VCaP (cell line): ENCODE measurements around the gene HOXB7.
A peak's percentile ranks its signal among the peaks of the same experiment; 100 is the strongest.

ENCODE experiments used
- H3K27ac ChIP-seq: fragments of 450-650 bp; 2 replicates; pipeline ENCODE4 v1.5.1; 2017
- TF ChIP-seq, protein P1 (sequence below): fragments of 450-650 bp; conservative IDR thresholded peaks from 2 replicates; pipeline ENCODE4 v1.5.1; 2017; ENCODE audit warnings: mild to moderate bottlenecking, moderate library complexity

Gene HOXB7

DNA sequence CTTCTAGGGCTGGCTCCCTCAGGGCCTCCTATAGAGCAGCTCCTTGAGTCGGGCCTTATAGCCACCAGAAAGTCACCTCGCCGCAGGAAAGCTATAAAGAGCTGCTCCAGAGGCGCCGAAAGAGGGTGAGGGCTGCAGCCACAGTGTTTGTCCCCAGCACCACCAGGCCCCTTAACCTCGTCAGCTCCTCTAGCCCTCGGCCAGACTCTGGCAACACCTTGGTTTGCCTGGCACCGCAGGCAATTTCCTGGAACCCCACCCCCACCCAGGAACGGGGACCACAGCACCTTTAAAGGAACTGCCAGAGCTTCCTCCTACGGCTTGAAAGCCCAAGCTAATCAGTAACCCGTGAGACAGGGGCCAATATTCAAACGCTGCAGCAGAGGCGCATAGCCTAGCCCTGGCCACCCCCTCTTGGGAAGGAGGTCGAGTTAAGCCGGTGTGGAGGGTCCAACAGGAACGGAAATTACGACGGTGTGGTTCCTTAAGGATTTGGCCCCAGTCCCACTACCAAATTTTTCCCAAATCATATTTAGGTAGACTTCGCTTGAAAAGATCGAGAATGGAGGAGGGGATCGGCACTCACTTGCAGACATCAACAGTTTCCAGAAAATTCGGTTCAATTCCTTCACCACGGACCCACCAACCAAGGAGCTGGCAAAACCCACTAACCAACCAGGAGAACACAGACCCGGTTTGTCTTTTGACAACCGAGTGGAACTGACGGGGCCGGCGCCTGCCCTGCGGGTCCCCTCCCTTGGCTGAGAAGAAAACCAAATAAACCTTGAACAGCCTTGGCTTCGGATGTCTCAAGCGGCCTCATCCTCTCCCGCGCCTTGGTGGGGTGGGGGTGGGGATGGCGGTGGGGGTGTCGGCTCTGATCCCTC lies 9.0 kb downstream of the HOXB7 start:
- TF ChIP-seq, protein P1, sequence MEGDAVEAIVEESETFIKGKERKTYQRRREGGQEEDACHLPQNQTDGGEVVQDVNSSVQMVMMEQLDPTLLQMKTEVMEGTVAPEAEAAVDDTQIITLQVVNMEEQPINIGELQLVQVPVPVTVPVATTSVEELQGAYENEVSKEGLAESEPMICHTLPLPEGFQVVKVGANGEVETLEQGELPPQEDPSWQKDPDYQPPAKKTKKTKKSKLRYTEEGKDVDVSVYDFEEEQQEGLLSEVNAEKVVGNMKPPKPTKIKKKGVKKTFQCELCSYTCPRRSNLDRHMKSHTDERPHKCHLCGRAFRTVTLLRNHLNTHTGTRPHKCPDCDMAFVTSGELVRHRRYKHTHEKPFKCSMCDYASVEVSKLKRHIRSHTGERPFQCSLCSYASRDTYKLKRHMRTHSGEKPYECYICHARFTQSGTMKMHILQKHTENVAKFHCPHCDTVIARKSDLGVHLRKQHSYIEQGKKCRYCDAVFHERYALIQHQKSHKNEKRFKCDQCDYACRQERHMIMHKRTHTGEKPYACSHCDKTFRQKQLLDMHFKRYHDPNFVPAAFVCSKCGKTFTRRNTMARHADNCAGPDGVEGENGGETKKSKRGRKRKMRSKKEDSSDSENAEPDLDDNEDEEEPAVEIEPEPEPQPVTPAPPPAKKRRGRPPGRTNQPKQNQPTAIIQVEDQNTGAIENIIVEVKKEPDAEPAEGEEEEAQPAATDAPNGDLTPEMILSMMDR = no peak
- no peak overlapping the region for H3K27ac ChIP-seq

DNA sequence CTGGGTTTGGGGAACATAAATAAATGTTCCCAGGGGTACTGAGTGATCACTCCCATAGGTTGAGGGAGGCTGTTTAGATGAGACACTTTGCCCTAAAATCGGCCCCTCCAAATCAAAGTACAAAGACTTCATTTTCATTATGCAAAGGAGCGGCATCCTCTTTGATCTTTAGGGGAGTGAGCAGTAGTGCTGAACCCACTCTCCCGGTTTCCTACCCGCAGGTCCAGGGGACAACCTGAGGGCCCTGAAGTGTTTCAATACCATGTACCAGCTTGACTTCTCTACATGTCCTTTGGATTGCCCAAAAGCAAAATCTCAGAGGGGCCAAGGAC lies 9.6 kb downstream of the HOXB7 start:
- no peak overlapping the region for H3K27ac ChIP-seq
- TF ChIP-seq, protein P1 = no peak

DNA sequence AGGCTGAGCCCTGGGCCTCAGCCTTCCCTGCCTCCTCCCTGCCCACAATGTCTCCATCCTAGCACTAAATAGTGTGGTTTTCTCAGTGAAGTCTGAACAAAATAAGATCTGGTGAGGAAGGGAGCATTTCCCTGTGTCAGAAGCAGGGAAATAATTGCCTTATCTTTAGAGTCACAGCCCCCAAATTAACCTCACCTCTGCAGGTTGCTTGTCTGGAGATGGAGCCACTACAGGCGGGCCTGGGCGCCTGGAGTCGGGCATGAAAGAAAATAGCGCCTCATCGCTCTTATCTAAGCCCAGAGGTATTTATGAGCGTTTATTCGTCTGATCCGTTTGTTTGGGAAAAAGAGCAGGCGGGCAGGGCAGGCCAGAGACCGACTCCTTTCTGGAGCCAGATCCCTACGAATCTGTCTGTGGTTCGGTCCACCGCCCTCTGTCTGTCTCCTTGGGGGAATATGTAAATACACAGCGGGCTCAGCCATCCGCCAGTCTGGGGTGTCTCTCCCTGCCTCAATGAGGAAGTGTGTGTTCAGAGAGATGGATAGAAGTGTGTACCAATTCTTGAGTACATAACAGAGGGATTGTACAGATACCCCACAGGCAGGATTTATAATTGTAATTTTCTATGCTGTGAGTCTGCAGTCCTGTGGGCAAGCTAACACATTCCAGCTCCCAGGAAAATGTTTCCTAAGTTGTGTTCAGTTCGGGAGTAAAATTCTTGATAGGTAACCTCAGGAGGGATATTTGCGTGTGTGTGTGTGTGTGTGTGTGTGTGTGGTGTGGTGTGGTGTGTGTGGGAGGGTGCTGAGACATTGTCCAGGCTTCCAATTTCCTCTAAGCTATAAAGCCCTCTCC lies 10.3 kb downstream of the HOXB7 start:
- no peak overlapping the region for H3K27ac ChIP-seq
- TF ChIP-seq, protein P1 = no peak

DNA sequence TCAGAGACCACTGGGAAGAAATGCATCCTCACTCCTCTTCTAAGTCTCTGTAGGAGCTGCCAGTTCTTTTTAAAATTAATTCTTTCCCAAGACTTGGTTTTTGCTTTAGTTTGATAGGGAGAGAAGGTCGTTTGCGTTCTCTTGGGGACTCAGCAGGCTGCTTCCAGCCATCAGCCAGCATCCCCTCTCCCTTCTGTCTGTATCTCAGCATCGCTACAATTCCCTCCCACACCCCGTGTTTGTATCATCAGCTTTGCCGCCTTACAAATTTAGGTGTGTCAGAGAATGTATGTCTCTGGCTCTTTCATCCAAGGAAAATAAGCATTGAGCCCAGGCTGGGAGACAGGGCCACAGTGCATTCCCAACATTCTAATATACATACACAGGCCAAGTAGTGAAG lies 11.5 kb downstream of the HOXB7 start:
- no peak overlapping the region for H3K27ac ChIP-seq
- TF ChIP-seq, protein P1 = no peak

DNA sequence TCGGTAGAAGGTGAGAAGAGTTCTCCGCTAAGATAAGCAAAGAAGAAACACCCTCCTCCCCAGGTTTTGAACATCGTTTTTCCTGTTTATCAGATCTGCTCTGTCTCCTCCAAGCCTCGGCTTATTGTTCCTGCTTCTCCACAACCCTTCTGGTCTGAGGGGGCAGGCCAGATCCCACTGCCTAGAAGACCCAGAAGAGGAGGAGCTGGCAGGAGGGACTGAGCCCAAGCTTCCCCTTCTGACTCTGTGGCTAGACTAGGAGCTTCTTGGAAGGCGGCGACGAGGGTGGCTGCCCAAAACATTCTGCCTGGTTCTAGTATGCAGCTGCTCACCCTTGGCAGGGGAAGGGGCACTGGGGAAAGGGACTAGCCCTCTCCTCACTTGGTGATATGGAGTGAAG lies 12.1 kb downstream of the HOXB7 start:
- no peak overlapping the region for H3K27ac ChIP-seq

DNA sequence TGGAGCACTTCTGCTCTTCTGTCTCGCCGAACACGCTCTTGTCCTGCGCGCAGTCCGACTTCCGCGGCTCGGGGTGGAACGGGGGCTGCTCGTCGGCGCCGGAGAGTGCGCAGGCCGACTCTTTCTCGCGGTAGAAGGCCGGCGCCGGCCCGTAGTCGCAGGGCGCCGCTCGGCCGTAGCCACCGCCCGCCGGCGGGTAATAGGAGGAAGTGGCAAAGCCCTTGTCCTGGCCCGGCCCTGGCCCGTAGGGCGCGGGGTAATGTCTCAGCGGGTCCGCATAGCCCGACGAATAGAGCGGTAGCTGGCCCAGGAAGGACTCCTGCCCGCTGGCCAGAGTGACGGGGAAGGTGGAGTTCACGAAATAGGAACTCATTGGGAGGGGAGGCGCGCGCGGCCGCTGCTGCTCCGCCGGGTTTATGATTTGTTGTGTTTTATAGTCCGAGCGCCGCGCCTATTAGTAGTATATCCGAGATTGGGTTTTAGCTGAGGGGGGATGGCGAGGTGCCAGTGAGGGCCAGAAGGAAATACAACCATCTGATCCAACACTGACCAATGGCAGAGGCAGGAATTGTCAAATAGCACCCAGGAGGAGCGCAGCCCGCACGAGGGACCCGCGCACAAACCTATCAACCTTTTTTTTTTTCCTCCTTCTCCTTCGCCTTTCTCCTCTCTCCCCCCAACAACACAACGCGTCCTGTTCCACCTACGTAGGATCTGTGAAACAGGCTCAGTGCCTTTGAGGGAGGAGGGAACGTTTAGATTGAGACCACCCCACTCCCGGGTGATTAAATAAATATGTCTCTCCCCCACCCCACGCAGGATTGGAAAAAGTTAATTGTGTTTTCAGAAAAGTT lies 12.8 kb downstream of the HOXB7 start:
- TF ChIP-seq, protein P1 = no peak
- peak overlapping the region; percentile 45; the same call in 1 of the 2 replicates for H3K27ac ChIP-seq

More for the DNA sequence above, 12.1 kb downstream of the HOXB7 start:
- TF ChIP-seq, protein P1 = no peak

DNA sequence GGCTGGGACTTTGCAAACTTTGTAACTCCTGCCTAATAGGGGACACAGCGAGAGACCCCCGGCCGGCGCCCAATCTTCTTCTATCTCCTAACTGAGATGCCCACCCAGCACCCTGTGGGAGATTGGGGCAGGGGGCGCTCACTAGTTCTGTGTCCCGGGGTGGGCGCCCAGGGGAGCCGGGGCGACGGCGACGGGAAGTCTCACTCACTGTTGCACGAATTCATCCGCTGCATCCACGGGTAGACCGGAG lies 13.4 kb downstream of the HOXB7 start:
- H3K27ac ChIP-seq = peak overlapping the region; percentile 45; the same call in 1 of the 2 replicates

More for the DNA sequence above, 13.4 kb downstream of the HOXB7 start:
- TF ChIP-seq, protein P1 = no peak
